SK-N-SH treated with all-trans-retinoic acid at 6 μM for 48 hours (cell line): ENCODE measurements around the gene KIF23.
A peak's percentile ranks its signal among the peaks of the same experiment; 100 is the strongest.

Source experiments
- ATAC-seq: fragments of 200-7000 bp; cut with Tn5 transposase; 3 replicates; pipeline ENCODE4 v1.9.1; 2020; ENCODE audit warnings: mild to moderate bottlenecking, moderate library complexity
- ARNTL ChIP-seq: fragments of 450-650 bp; formaldehyde crosslinking; IDR thresholded peaks from 2 replicates; pipeline ENCODE4 v1.5.0; 2020; ENCODE audit warnings: low read depth, mild to moderate bottlenecking, moderate library complexity, borderline replicate concordance
- BACH2 ChIP-seq: fragments of 250-450 bp; sonication (Bioruptor Pico); IDR thresholded peaks from 2 replicates; pipeline ENCODE4 v1.9.0; 2021; ENCODE audit warnings: mild to moderate bottlenecking, borderline replicate concordance
- CREB5 ChIP-seq: fragments of 250-450 bp; sonication (Bioruptor Pico); IDR thresholded peaks from 2 replicates; pipeline ENCODE4 v1.5.1; 2020; ENCODE audit warnings: low read depth, mild to moderate bottlenecking, moderate library complexity
- CSDC2 ChIP-seq: fragments of 250-450 bp; sonication (Bioruptor Pico); IDR thresholded peaks from 2 replicates; pipeline ENCODE4 v1.5.0; 2020; ENCODE audit warnings: mild to moderate bottlenecking, moderate library complexity
- CSRNP3 ChIP-seq: fragments of 250-450 bp; sonication (Bioruptor Pico); IDR thresholded peaks from 2 replicates; pipeline ENCODE4 v1.5.1; 2021; ENCODE audit warnings: mild to moderate bottlenecking, moderate library complexity
- ESRRG ChIP-seq: fragments of 250-450 bp; sonication (Bioruptor Pico); IDR thresholded peaks from 2 replicates; pipeline ENCODE4 v1.6.1; 2021; ENCODE audit warnings: mild to moderate bottlenecking
- GLIS3 ChIP-seq: fragments of 250-450 bp; sonication (Bioruptor Pico); IDR thresholded peaks from 2 replicates; pipeline ENCODE4 v1.5.0; 2020; ENCODE audit warnings: mild to moderate bottlenecking, moderate library complexity
- ISL1 ChIP-seq: fragments of 250-450 bp; sonication (Bioruptor Pico); IDR thresholded peaks from 2 replicates; pipeline ENCODE4 v2.1.2; 2022; ENCODE audit warnings: mild to moderate bottlenecking, moderate library complexity
- OSR1 ChIP-seq: fragments of 250-450 bp; sonication (Bioruptor Pico); IDR thresholded peaks from 2 replicates; pipeline ENCODE4 v1.8.0; 2022; ENCODE audit warnings: moderate library complexity, mild to moderate bottlenecking, inconsistent platforms
- PATZ1 ChIP-seq: fragments of 250-450 bp; sonication (Bioruptor Pico); IDR thresholded peaks from 2 replicates; pipeline ENCODE4 v1.8.0; 2020; ENCODE audit warnings: mild to moderate bottlenecking, moderate library complexity, borderline replicate concordance
- POU6F1 ChIP-seq: fragments of 250-450 bp; sonication (Bioruptor Pico); IDR thresholded peaks from 2 replicates; pipeline ENCODE4 v1.8.0; 2021; ENCODE audit warnings: low read depth, mild to moderate bottlenecking, moderate library complexity, borderline replicate concordance
- PPARA ChIP-seq: fragments of 250-450 bp; sonication (Bioruptor Pico); IDR thresholded peaks from 2 replicates; pipeline ENCODE4 v1.5.0; 2020; ENCODE audit warnings: mild to moderate bottlenecking, borderline replicate concordance
- RARB ChIP-seq: fragments of 250-450 bp; sonication (Bioruptor Pico); IDR thresholded peaks from 2 replicates; pipeline ENCODE4 v1.8.0; 2021; ENCODE audit warnings: mild to moderate bottlenecking, moderate library complexity
- SNAI2 ChIP-seq: fragments of 250-450 bp; sonication (Bioruptor Pico); IDR thresholded peaks from 2 replicates; pipeline ENCODE4 v1.5.0; 2020; ENCODE audit warnings: mild to moderate bottlenecking, moderate library complexity
- TCF4 ChIP-seq: fragments of 250-450 bp; sonication (Bioruptor Pico); IDR thresholded peaks from 2 replicates; pipeline ENCODE4 v1.8.0; 2021; ENCODE audit warnings: mild to moderate bottlenecking, moderate library complexity, borderline replicate concordance
- TSHZ2 ChIP-seq: fragments of 250-450 bp; sonication (Bioruptor Pico); IDR thresholded peaks from 2 replicates; pipeline ENCODE4 v1.5.0; 2020; ENCODE audit warnings: mild to moderate bottlenecking, moderate library complexity
- ZC3H10 ChIP-seq: fragments of 250-450 bp; sonication (Bioruptor Pico); IDR thresholded peaks from 2 replicates; pipeline ENCODE4 v1.5.1; 2021; ENCODE audit warnings: mild to moderate bottlenecking, moderate library complexity
- ZFP3 ChIP-seq: fragments of 250-450 bp; sonication (Bioruptor Pico); IDR thresholded peaks from 2 replicates; pipeline ENCODE4 v1.5.0; 2020; ENCODE audit warnings: mild to moderate bottlenecking, moderate library complexity
- ZFP30 ChIP-seq: fragments of 450-650 bp; formaldehyde crosslinking; IDR thresholded peaks from 2 replicates; pipeline ENCODE4 v1.5.0; 2022; ENCODE audit warnings: mild to moderate bottlenecking, moderate library complexity
- ZNF565 ChIP-seq: fragments of 450-650 bp; formaldehyde crosslinking; conservative IDR thresholded peaks from 2 replicates; pipeline ENCODE4 v1.5.0; 2020; ENCODE audit warnings: low read depth, mild to moderate bottlenecking, moderate library complexity
- ZNF70 ChIP-seq: fragments of 450-650 bp; formaldehyde crosslinking; IDR thresholded peaks from 2 replicates; pipeline ENCODE4 v1.5.0; 2020; ENCODE audit warnings: mild to moderate bottlenecking, moderate library complexity

KIF23 gene

GRCh38 chr15:69467636-69468035 lies 53.5 kb downstream of the KIF23 start (continued):
- TF ChIP-seq CSRNP3 (CRISPR knock-in tag) (no peak), ESRRG (no peak), OSR1 (no peak), TCF4 (no peak), ZFP30 (CRISPR knock-in tag) (no peak), ARNTL (CRISPR knock-in tag) (no peak), PPARA (CRISPR knock-in tag) (no peak), SNAI2 (CRISPR knock-in tag) (no peak)

- ATAC-seq: peak; percentile 78
- 0 out of 2 replicates have a peak, but pooled peaks have one; percentile 35 for TF ChIP-seq ZFP3 (CRISPR knock-in tag)
- no peak for TF ChIP-seq ZNF565 (CRISPR knock-in tag)
- TF ChIP-seq ISL1 (CRISPR knock-in tag): no peak
- TF ChIP-seq ZFP30 (CRISPR knock-in tag): no peak
- no peak for TF ChIP-seq PPARA (CRISPR knock-in tag)
- TF ChIP-seq CSDC2 (CRISPR knock-in tag): 0 out of 2 replicates have a peak, but pooled peaks have one; percentile 25
These were observed 54.3 kb downstream of the KIF23 start for GRCh38 chr15:69468241-69469121.

- ATAC-seq: no peak
- TF ChIP-seq BACH2 (CRISPR knock-in tag) (no peak), POU6F1 (CRISPR knock-in tag) (no peak), SNAI2 (CRISPR knock-in tag) (no peak), ZC3H10 (CRISPR knock-in tag) (no peak), OSR1 (no peak), ZFP3 (CRISPR knock-in tag) (no peak), TSHZ2 (CRISPR knock-in tag) (no peak), ISL1 (CRISPR knock-in tag) (no peak), ESRRG (no peak), ZFP30 (CRISPR knock-in tag) (no peak), ZNF70 (CRISPR knock-in tag) (no peak), ARNTL (CRISPR knock-in tag) (no peak), RARB (CRISPR knock-in tag) (no peak), PPARA (CRISPR knock-in tag) (no peak), CSDC2 (CRISPR knock-in tag) (no peak), TCF4 (no peak)
These were observed 55.5 kb downstream of the KIF23 start for GRCh38 chr15:69469467-69470201.

- ATAC-seq: no peak
- TF ChIP-seq PATZ1 (CRISPR knock-in tag): no peak
- TF ChIP-seq CREB5: no peak
- no peak for TF ChIP-seq ISL1 (CRISPR knock-in tag)
- TF ChIP-seq ZC3H10 (CRISPR knock-in tag): no peak
- no peak for TF ChIP-seq GLIS3 (CRISPR knock-in tag)
- no peak for TF ChIP-seq TCF4
- TF ChIP-seq CSRNP3 (CRISPR knock-in tag): no peak
- no peak for TF ChIP-seq OSR1
- TF ChIP-seq SNAI2 (CRISPR knock-in tag): no peak
- no peak for TF ChIP-seq PPARA (CRISPR knock-in tag)
These were observed 57.9 kb downstream of the KIF23 start for GRCh38 chr15:69472046-69472445.
